ENCODE measurements around the gene CDH12. TPM values are rescaled to one million over a fixed set of nuclear protein-coding genes. Genes with fewer than 3 reads are reported as not detected.
A peak's percentile ranks its signal among the peaks of the same experiment; 100 is the strongest.

CDH12 gene
- total RNA-seq, 1 experiment from 2014 or later, result not detected

GRCh38 chr5:21806271-21806670, 1046.9 kb downstream of the CDH12 start:
- in situ Hi-C loops (cut with HindIII; ENCODE audit: low pct_unique_long_range_greater_than_20kb, low sequenced_read_pairs), result no loop called here
- no peak for DNase-seq (ENCODE audit: low read depth)

- in situ Hi-C loops (cut with HindIII; ENCODE audit: low pct_unique_long_range_greater_than_20kb, low sequenced_read_pairs), result no loop called here
- peak; percentile 24 for DNase-seq (ENCODE audit: low read depth)
Observed at GRCh38 chr5:21802869-21803490, 1050.2 kb downstream of the CDH12 start.

GRCh38 chr5:21802100-21802499, 1051.0 kb downstream of the CDH12 start:
- in situ Hi-C loops (cut with HindIII; ENCODE audit: low pct_unique_long_range_greater_than_20kb, low sequenced_read_pairs), result no loop called here
- DNase-seq (ENCODE audit: low read depth), result no peak

GRCh38 chr5:21792748-21793147, 1060.4 kb downstream of the CDH12 start:
- DNase-seq (ENCODE audit: low read depth), result no peak
- in situ Hi-C loops (cut with HindIII; ENCODE audit: low pct_unique_long_range_greater_than_20kb, low sequenced_read_pairs), result no loop called here

GRCh38 chr5:21791304-21791703, 1061.8 kb downstream of the CDH12 start:
- DNase-seq (ENCODE audit: low read depth), result no peak
- in situ Hi-C loops (cut with HindIII; ENCODE audit: low pct_unique_long_range_greater_than_20kb, low sequenced_read_pairs), result no loop called here

- in situ Hi-C loops (cut with HindIII; ENCODE audit: low pct_unique_long_range_greater_than_20kb, low sequenced_read_pairs), result no loop called here
- DNase-seq (ENCODE audit: low read depth), result no peak
Observed at GRCh38 chr5:21784487-21784886, 1068.7 kb downstream of the CDH12 start.

- DNase-seq (ENCODE audit: low read depth), result no peak
- in situ Hi-C loops (cut with HindIII; ENCODE audit: low pct_unique_long_range_greater_than_20kb, low sequenced_read_pairs), result no loop called here
Observed at GRCh38 chr5:21783074-21783679, 1070.0 kb downstream of the CDH12 start.

- in situ Hi-C loops (cut with HindIII; ENCODE audit: low pct_unique_long_range_greater_than_20kb, low sequenced_read_pairs), result no loop called here
- DNase-seq (ENCODE audit: low read depth), result no peak
Observed at GRCh38 chr5:21776466-21776865, 1076.7 kb downstream of the CDH12 start.

GRCh38 chr5:21774801-21775200, 1078.3 kb downstream of the CDH12 start:
- DNase-seq (ENCODE audit: low read depth), result peak; percentile 31
- in situ Hi-C loops (cut with HindIII; ENCODE audit: low pct_unique_long_range_greater_than_20kb, low sequenced_read_pairs), result no loop called here

GRCh38 chr5:21774281-21774680, 1078.9 kb downstream of the CDH12 start:
- in situ Hi-C loops (cut with HindIII; ENCODE audit: low pct_unique_long_range_greater_than_20kb, low sequenced_read_pairs), result no loop called here
- DNase-seq (ENCODE audit: low read depth), result no peak

- DNase-seq (ENCODE audit: low read depth), result no peak
- in situ Hi-C loops (cut with HindIII; ENCODE audit: low pct_unique_long_range_greater_than_20kb, low sequenced_read_pairs), result no loop called here
Observed at GRCh38 chr5:21773456-21773855, 1079.7 kb downstream of the CDH12 start.

- in situ Hi-C loops (cut with HindIII; ENCODE audit: low pct_unique_long_range_greater_than_20kb, low sequenced_read_pairs), result no loop called here
- DNase-seq (ENCODE audit: low read depth), result no peak
Observed at GRCh38 chr5:21765406-21765805, 1087.7 kb downstream of the CDH12 start.

- no peak for DNase-seq (ENCODE audit: low read depth)
- in situ Hi-C loops (cut with HindIII; ENCODE audit: low pct_unique_long_range_greater_than_20kb, low sequenced_read_pairs), result no loop called here
Observed at GRCh38 chr5:21739096-21739495, 1114.0 kb downstream of the CDH12 start.

- DNase-seq (ENCODE audit: low read depth), result no peak
- in situ Hi-C loops (cut with HindIII; ENCODE audit: low pct_unique_long_range_greater_than_20kb, low sequenced_read_pairs), result no loop called here
Observed at GRCh38 chr5:21723500-21723899, 1129.6 kb downstream of the CDH12 start.

GRCh38 chr5:21711866-21712758, 1141.0 kb downstream of the CDH12 start:
- in situ Hi-C loops (cut with HindIII; ENCODE audit: low pct_unique_long_range_greater_than_20kb, low sequenced_read_pairs), result no loop called here
- no peak for DNase-seq (ENCODE audit: low read depth)

- no peak for DNase-seq (ENCODE audit: low read depth)
- in situ Hi-C loops (cut with HindIII; ENCODE audit: low pct_unique_long_range_greater_than_20kb, low sequenced_read_pairs), result no loop called here
Observed at GRCh38 chr5:21709770-21710169, 1143.4 kb downstream of the CDH12 start.

- in situ Hi-C loops (cut with HindIII; ENCODE audit: low pct_unique_long_range_greater_than_20kb, low sequenced_read_pairs), result no loop called here
Observed at GRCh38 chr5:21704974-21705668, 1148.0 kb downstream of the CDH12 start.

GRCh38 chr5:21701317-21701716, 1151.8 kb downstream of the CDH12 start:
- no peak for DNase-seq (ENCODE audit: low read depth)
- in situ Hi-C loops (cut with HindIII; ENCODE audit: low pct_unique_long_range_greater_than_20kb, low sequenced_read_pairs), result no loop called here

More at GRCh38 chr5:21704974-21705668, 1148.0 kb downstream of the CDH12 start:
- DNase-seq (ENCODE audit: low read depth), result no peak

All from Caki2 (cell line).